CD4-positive, alpha-beta T cell treated with Interleukin-6 for 4 hours (primary cell): ENCODE data around the gene CAPZB.
A peak's percentile ranks its signal among the peaks of the same experiment; 100 is the strongest.

Experiments
- DNase-seq: peaks from one replicate; pipeline ENCODE4 v3.0.0-alpha.2; 2020; ENCODE audit warnings: mixed read lengths

The CAPZB gene

GRCh38 chr1:19381261-19381660, 104.1 kb downstream of the CAPZB start:
- no peak for DNase-seq

DNA sequence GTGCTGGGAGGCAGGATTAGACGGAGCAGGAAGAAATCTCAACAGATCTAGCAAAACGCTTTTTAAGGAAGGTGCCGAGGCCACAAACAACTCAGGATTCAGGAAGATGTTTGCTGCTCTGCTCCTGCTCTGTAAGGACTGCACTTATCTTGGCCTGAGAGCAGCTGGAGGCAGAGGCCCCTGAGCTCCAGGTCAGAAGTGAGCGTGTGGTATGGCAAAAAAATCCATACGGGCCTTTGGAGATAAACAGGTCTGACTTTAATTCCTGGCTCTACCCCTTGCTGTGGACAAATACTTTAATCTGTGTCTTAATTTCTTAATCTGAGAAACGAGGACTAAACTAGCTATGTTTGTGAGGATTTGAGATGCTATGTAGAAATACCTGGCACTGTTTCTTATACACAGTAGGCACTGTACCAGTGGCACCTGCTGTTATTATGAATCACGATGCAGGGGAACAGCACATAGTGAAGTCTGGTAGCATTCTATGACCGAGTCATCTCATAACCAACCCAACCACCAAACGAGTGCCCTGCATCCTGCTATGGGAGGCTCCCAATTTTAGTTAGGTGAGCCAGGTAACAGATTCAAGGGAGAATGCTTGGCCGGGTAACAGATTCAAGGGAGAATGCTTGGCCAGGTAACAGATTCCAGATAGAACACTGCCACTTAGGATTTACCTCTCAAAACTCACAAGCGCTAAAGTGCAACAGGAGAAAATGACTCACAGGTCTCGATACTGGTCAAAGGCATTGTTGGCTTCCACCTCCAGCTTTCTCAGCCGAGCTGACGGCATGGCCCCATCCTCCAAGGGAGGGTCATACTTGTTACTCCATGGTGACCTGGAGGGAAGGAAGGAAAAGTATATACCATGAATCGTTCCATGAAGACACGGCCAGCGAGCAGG, 107.3 kb downstream of the CAPZB start:
- DNase-seq: no peak

DNA sequence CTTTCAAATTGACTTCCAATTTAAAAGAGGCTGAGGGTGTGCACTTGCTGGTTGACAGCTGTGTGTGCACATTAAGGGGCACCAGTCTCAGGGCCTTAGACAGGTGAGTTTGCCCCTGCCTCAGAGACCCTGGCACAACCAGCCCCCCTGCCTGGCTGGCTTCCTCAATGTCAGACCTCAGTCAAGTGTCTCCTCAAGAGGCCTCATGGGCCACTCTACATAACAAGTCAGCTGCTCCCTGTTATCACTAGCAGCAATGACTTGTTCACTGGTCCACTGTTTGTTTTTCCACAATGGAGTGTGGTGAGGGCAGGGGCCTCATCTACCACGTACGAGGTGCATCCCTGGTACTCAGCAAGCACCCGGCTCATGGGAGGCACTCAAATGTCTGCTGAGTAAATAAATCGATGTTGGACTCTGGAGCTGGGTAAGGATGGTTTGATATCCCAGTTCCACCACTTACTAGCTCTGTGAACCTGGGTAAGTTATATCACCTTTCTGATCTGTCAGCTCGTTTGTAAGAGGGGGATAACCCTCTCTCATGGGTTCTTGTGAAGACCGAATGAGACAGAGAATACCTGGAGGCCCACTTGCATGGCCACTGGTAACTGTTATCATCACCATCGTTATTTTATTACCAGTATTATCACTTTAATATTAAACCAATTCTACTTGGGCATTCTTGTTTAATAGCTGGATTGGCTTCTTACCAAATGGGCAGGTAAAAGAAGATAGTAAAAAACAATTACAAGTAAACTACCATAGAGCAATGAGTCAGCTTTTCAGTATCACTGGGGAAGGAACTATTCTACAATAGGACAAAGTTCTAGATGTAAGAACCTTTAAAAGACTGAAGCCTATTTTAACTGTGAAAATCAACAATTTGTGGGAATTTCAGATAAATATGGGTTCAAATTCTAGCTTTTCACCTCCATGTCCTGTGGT, 108.6 kb downstream of the CAPZB start:
- DNase-seq: no peak

DNA sequence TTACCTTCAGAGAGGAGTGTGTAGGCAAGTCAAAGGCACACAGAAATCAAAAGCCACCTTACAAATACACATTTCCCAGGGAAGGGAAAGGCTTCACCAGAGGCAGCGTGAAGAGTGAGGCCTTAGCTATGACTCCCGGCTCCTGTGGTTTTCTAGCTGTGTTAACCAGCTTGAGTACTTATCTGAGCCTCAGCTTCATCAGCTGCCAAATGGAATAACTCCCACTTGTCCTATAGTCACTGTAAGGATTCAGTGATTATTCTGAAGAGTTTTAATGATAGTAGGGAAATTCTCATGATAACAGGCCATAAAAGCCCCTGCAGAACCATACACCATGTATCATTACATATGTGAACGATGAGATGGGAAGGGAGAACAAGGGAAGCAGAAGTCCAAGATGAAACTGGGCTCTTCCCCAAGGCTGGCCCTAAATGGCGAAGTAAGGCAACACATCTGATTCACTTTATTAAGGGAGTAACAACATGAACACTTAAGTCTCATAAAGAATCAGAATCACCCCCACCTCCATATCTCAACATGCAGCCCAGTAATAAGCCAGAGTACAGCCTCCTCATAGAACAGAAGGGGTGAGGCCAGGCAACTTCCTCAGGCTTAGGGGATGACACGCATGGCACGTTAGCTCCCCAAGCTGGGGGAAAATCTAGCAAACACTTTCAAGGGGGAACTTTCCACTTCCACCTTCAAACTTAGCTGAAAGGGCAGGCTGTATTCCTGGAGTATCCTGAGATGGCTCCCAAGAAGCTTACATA, 109.5 kb downstream of the CAPZB start:
- no peak for DNase-seq

DNA sequence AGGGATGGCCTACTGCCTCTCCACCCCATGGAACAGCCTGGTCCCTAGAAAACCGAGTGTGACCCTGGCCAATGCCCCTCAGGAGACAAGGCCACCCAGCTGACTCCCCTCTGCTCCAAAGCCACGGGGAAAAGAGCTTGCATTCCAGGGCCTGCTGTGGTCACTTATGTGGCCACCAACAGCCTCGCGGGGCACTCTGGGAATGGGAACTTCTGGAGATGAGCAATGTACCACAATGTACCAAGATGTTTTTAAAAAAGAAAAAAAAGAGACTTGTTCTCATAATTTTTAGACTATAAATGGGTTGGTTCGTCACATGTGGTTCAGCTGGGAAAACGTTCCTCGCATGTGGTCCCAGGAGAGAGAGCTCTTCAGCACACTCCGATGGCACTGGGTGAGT, 110.4 kb downstream of the CAPZB start:
- DNase-seq: no peak

- peak; percentile 36 for DNase-seq
Measured at GRCh38 chr1:19374083-19374801, 111.1 kb downstream of the CAPZB start.

- no peak for DNase-seq
Measured at GRCh38 chr1:19373211-19374082, 111.9 kb downstream of the CAPZB start.

DNA sequence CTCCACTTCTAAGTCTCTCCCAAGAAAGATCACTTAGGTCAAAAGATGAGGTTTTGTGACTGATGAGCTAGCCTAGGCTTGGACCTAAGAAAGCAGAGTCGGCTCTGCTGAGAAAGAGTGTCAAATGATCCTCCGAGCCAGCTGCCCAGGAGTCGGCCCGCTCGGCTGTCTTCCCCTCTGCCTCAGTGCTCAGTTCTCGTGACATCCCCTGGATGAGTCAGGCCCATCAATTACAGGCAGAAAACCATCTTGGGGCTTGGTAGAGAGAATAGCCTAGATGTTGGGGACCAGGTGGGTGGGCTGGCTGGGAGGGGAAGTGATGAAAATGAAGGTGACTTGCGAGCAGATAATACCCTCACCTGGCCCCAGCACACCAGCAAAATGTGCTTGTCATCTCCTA, 112.7 kb downstream of the CAPZB start:
- DNase-seq: no peak

GRCh38 chr1:19372136-19372514, 113.2 kb downstream of the CAPZB start:
- no peak for DNase-seq

DNA sequence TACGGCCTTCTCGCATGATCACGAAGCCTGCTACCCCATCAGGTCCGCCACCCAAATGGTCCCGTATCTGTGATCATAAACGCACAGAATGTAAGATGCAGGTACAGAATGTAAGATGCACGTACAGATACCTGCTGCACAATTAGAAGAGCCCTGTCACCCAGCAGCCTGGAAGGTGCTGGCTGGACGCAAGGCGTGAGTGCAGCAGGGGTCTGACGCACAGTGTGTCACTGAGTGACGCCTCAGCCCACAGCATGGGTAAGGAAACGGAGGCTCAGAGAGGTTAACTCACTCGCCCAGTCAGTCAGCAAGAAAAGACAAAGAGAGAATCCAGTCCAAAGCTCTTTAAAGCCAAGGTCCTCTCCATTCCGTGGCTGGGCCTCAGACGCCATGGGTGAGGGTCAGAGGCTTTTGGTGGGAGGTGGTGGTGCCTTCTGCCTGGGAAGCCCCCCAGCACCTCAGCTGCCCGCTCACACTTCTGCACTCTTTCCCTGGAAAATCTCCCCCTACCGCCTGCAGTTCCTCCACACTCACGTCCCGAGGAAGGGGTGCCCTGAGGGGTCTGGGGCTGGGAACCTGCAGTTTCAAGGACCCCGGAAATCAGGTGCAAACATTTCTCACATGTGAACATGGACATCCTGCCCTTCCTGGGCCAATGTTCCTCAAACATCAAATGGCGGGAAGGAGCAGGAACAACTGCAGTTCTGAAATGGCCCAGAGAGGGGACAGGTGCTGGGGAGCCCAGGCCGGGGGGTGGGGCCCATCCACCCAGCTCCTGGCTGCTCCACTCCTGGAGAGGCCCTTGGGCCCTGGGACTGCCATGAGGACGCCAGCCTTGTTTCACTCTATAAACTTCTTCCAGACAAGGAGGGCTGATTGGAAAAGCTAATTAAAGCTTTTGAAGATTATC, 113.9 kb downstream of the CAPZB start:
- no peak for DNase-seq

DNA sequence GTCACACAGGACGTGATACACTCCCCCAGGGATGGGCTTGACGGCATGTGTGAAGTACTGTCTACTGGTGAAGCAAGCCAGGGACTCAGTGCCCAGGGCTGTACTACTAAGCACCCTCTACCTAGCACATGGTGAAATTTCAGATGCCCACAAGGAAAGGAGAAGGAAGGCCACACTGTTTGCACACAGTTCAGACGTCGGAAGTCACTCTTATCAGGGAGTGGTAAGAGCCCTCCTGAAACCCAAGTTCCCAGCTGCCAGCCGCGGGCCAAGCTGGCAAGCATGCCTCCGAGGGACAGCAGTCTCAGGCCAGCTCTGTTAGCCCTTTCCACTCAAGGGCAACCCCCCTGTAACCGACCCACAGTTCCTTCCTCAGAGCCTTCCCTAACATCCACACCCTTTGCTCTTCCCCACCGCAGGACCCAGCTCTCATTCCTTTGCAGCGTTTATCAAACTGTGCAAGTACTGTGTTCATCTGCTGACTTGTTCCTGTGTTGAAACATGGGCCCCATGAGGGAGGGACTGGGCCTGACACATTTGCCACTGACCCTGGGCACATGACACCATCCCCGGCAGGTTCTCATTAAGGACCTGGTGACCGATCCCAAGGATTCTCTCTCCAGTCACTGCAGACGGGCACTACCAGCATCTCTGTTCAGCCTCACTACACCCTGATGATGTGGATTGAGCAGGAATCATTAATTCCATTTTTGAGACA, 114.7 kb downstream of the CAPZB start:
- DNase-seq: no peak

- no peak for DNase-seq
Measured at GRCh38 chr1:19369396-19370090, 115.8 kb downstream of the CAPZB start.

- no peak for DNase-seq
Measured at GRCh38 chr1:19368964-19369363, 116.4 kb downstream of the CAPZB start.

- DNase-seq: no peak
Measured at GRCh38 chr1:19368050-19368449, 117.3 kb downstream of the CAPZB start.

DNA sequence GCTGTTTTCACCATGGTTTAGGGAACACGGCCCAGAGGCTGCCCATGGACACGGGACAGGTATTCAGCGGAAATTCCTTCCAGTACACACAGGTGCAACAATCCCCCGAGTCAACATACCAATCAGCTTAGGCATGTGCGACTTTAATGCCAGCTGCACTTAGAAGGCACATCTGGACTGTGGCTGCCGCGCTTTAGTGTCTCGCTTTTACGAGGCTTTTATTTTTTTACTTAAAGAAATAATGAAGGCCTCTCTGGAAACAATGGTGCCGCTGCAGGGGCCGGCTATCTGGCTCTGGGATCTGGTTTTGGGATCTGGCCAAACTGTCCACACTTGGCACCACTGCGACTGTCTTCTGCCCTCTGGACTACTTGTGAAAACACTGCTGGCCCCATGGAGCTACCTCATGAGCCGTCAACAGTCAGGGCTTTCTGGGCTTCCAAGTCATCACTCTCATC, 117.7 kb downstream of the CAPZB start:
- no peak for DNase-seq

DNA sequence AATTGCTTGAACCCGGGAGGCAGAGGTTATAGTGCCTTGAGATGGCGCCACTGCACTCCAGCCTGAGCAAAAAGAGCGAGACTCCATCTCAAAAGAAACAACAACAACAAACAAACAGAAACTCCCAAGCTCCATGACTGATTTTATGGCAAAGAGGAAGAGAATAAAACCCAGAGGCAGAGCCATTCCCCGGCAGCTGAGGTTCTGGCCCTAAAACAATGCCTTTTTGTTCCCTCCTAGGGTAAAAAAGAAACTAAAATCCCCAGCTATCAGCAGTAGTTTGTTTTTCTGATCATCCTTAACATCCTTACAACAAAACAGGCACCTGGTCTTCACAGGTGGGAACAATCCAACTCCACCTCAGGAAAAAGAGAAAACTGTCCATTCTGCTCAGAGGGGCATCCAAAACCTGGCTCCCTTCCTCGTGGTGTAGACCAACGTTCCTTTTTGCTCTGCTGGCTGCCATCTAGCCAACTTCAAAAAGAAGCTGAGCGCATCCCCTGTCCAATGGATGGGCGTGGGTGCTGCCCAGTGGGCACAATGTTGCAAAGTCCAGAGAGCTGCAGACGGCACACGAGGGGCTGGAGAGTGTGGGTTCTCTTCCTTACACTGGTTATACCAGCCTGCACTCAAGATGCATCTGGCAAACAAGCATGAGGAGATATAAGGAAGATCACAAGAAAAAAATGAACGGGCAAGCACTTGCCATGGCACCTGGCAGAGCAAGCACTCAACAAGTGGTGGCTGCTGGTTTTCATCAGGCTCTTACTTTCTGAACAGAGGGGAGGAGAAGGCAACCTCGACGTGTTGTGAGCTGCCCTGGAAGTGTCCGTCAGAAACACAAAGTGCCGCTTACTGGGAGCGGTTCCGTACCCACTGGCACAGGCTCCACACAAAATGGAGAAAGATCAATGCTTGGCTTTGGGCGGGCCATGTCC, 118.5 kb downstream of the CAPZB start:
- no peak for DNase-seq

- DNase-seq: no peak
Measured at GRCh38 chr1:19365721-19366120, 119.6 kb downstream of the CAPZB start.
